LHCN-M2 (cell line): Measurements from ENCODE around the gene ADAMTSL2. TPM values are rescaled to one million over a fixed set of nuclear protein-coding genes. Genes with fewer than 3 reads are reported as not detected.

Experiments
- DNase-seq: peaks from one replicate; pipeline ENCODE4 v3.0.0-alpha.2; 2012; ENCODE audit warnings: low read depth
- total RNA-seq: library from RNA; depleted of rRNA; stranded (reverse); fragments of >200 nt; gene quantifications from 2 replicates; pipeline ENCODE4 v1.2.3, GENCODE V29; 2014; rRNA removed

ADAMTSL2 gene
- total RNA-seq, 1 experiment from 2014 or later = not detected

DNA sequence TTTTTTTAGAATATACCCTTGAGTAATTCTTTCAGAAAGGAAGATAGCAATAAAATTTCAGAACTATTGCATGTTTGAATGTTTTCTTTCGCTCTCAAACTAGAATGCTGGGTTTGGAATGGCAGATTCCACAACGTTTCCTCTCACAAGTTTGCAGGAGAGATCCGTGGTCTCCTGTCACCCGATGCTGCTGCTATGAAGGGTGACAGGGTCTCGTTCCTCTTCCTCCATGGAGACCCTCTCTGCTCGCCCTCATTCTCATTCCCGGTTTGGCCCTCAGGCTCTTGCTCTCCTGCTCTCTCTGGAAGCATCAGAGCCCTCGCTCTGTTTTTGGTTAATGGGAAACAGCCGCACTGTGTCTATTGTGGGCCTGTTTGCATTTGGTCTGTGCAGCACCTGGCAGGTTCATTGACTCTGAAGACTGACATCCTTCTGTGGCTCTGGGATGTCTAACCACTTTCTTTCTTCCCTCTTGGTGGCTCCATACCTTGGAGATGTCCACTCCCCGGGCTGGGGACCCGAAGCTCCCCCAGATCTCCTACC lies 87.3 kb downstream of the ADAMTSL2 start:
- DNase-seq = no peak

DNA sequence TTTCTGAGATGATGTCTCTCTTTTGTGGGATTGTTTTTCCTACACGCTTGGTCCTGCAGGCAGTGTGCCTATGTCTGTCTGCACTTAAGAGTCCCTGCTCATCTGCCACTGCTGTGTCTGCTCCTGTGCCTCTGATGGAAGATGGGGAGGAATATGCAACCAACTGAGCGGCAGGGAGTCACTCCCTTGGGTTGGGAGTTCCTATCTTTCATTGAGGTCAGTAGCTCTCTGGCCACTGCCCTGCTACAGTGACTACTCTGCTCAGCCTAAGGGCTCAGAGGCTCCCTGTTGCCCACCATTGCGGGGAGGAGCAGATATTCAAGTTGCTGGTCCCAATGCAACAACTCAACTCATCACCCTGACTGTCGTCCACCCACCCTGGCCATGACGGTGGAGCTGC lies 88.1 kb downstream of the ADAMTSL2 start:
- DNase-seq = no peak

Other genes starting within 250 kb of the ADAMTSL2 start
- 26.8 and 27.8 TPM in 2 replicates for gene SURF6, start 198.5 kb upstream of the ADAMTSL2 start, total RNA-seq
- 28.5 and 30.5 TPM in 2 replicates for gene MED22, start 186.6 kb upstream of the ADAMTSL2 start, total RNA-seq
- gene RPL7A, start 186.5 kb upstream of the ADAMTSL2 start, total RNA-seq = 2,137 and 2,163 TPM in 2 replicates
- 12.2 and 22.8 TPM in 2 replicates for gene SURF1, start 178.2 kb upstream of the ADAMTSL2 start, total RNA-seq
- gene SURF2, start 178.2 kb upstream of the ADAMTSL2 start, total RNA-seq = 25.3 and 29.6 TPM in 2 replicates
- 456 and 465 TPM in 2 replicates for gene SURF4, start 158.6 kb upstream of the ADAMTSL2 start, total RNA-seq
- gene STKLD1, start 158.3 kb upstream of the ADAMTSL2 start, total RNA-seq = 0.45 and 1.4 TPM in 2 replicates
- 21.0 and 23.6 TPM in 2 replicates for gene REXO4, start 116.7 kb upstream of the ADAMTSL2 start, total RNA-seq
- 1.6 and 2.3 TPM in 2 replicates for gene ADAMTS13, start 112.3 kb upstream of the ADAMTSL2 start, total RNA-seq
- 7.4 and 8.2 TPM in 2 replicates for gene CACFD1, start 74.7 kb upstream of the ADAMTSL2 start, total RNA-seq
- 16.6 and 19.1 TPM in 2 replicates for gene SLC2A6, start 55.6 kb upstream of the ADAMTSL2 start, total RNA-seq
- 0.63 TPM in 1 of 2 replicates, not detected in the other for gene MYMK, start 9.7 kb upstream of the ADAMTSL2 start, total RNA-seq
- gene FAM163B, start 74.7 kb downstream of the ADAMTSL2 start, total RNA-seq = not detected in 2 replicates
- not detected in 2 replicates for gene DBH, start 101.7 kb downstream of the ADAMTSL2 start, total RNA-seq
- gene SARDH, start 203.6 kb downstream of the ADAMTSL2 start, total RNA-seq = 52.5 and 54.8 TPM in 2 replicates